Ishikawa (cell line): ENCODE data around the gene WNT7A.

Experiments
- FOXM1 ChIP-seq: IDR thresholded peaks from 2 replicates; pipeline ENCODE4 v1.6.1; 2012; ENCODE audit warnings: low read depth, borderline replicate concordance
- ZBTB7A ChIP-seq: IDR thresholded peaks from 2 replicates; pipeline ENCODE4 v1.6.1; 2012; ENCODE audit warnings: low read depth

GRCh38 chr3:13831386-13831996 is 48.4 kb downstream of the WNT7A start:
- TF ChIP-seq FOXM1 (no peak), ZBTB7A (no peak)
